Peyer's patch (tissue), 4 donors: ENCODE results near the gene MAPK8IP2. TPM values are rescaled to one million over a fixed set of nuclear protein-coding genes. Genes with fewer than 3 reads are reported as not detected.

Experiments
- DNase-seq, 3 donors: peaks; one replicate each; pipeline ENCODE4 v3.0.0-alpha.2; 2017 to 2019
- H3K27ac ChIP-seq, 4 donors: fragments of 200-600 bp; sonication (generic); one replicate each; pipeline ENCODE4 v1.5.1; 2016 to 2019
- H3K27me3 ChIP-seq, 2 donors: fragments of 200-600 bp; sonication (generic); one replicate each; pipeline ENCODE4 v1.5.1; 2019
- H3K36me3 ChIP-seq, 3 donors: fragments of 200-600 bp; sonication (generic); one replicate each; pipeline ENCODE4 v1.5.1; 2016 to 2019
- H3K4me1 ChIP-seq, 4 donors: fragments of 200-600 bp; sonication (generic); one replicate each; pipeline ENCODE4 v1.5.1; 2016 to 2019
- H3K4me3 ChIP-seq, 4 donors: fragments of 200-600 bp; sonication (generic); 1 replicate in 3 of 4; 2 replicates in 1 of 4; pipeline ENCODE4 v1.5.1; 2016 to 2019; ENCODE audit warnings: mild to moderate bottlenecking in 1 of 4
- H3K9me3 ChIP-seq, 4 donors: fragments of 200-600 bp; sonication (generic); one replicate each; pipeline ENCODE4 v1.5.1; 2016 to 2019; ENCODE audit warnings: mild to moderate bottlenecking in 1 of 4
- POLR2A ChIP-seq, 2 donors: fragments of 450-650 bp; IDR thresholded peaks; one replicate each; pipeline ENCODE4 v1.5.1; 2017; ENCODE audit warnings: antibody characterized with exemption in 2 of 2, mild to moderate bottlenecking in 2 of 2, moderate library complexity in 2 of 2
- total RNA-seq, 4 donors: library from RNA; depleted of rRNA; stranded (reverse); fragments of >200 nt; gene quantifications; one replicate each; pipeline ENCODE4 v1.1.0, GENCODE V29; 2016
- TF ChIP-seq, protein P1 (sequence below), 6 experiments: fragments of 450-650 bp in 4 of 6; fragments of 200-600 bp in 2 of 6; sonication (generic) in 1 of 6; IDR thresholded peaks; one replicate each; pipeline ENCODE4 v1.5.1; 2017 to 2019; ENCODE audit warnings: antibody characterized with exemption in 6 of 6, mild to moderate bottlenecking in 3 of 6, moderate library complexity in 1 of 6

The MAPK8IP2 gene
- total RNA-seq, 4 donors from 2014 or later = 0.66 to 1.2 (median 0.83) TPM; not detected in 1

DNA sequence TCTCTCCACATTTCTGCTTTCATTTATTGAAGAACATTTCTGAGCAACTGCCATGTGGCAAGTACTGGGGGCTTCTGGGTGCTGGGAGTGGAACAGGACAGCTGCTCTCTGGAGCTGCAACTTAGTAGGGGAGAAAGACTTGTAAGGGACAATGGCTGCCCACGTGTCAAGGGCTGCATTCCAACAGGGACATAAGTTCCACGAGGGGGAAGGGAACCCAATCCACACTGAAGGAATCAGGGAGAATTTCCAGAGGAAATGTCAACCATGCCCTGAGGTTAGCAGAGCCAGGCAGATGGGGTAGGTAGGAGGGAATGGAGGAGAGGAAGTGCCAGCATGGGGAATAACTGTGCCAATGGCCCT is 1.7 kb downstream of the MAPK8IP2 start:
- H3K36me3 ChIP-seq = no peaks in the 10 kb centered on the region
- H3K4me3 ChIP-seq = no peak overlapping the region
- H3K9me3 ChIP-seq = no peaks in the 10 kb centered on the region
- peaks cover 0 to 33% of the 10 kb centered on the region in 2 donors for H3K27me3 ChIP-seq
- H3K4me1 ChIP-seq = peaks cover 0 to 12% (median 6%) of the 10 kb centered on the region in 4 donors
- no peak for DNase-seq
- H3K27ac ChIP-seq = no peak overlapping the region
- TF ChIP-seq POLR2A (IDR thresholded peaks at IDR 0.05) = no peak
- TF ChIP-seq, protein P1, sequence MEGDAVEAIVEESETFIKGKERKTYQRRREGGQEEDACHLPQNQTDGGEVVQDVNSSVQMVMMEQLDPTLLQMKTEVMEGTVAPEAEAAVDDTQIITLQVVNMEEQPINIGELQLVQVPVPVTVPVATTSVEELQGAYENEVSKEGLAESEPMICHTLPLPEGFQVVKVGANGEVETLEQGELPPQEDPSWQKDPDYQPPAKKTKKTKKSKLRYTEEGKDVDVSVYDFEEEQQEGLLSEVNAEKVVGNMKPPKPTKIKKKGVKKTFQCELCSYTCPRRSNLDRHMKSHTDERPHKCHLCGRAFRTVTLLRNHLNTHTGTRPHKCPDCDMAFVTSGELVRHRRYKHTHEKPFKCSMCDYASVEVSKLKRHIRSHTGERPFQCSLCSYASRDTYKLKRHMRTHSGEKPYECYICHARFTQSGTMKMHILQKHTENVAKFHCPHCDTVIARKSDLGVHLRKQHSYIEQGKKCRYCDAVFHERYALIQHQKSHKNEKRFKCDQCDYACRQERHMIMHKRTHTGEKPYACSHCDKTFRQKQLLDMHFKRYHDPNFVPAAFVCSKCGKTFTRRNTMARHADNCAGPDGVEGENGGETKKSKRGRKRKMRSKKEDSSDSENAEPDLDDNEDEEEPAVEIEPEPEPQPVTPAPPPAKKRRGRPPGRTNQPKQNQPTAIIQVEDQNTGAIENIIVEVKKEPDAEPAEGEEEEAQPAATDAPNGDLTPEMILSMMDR (IDR thresholded peaks at IDR 0.05) = no peak

DNA sequence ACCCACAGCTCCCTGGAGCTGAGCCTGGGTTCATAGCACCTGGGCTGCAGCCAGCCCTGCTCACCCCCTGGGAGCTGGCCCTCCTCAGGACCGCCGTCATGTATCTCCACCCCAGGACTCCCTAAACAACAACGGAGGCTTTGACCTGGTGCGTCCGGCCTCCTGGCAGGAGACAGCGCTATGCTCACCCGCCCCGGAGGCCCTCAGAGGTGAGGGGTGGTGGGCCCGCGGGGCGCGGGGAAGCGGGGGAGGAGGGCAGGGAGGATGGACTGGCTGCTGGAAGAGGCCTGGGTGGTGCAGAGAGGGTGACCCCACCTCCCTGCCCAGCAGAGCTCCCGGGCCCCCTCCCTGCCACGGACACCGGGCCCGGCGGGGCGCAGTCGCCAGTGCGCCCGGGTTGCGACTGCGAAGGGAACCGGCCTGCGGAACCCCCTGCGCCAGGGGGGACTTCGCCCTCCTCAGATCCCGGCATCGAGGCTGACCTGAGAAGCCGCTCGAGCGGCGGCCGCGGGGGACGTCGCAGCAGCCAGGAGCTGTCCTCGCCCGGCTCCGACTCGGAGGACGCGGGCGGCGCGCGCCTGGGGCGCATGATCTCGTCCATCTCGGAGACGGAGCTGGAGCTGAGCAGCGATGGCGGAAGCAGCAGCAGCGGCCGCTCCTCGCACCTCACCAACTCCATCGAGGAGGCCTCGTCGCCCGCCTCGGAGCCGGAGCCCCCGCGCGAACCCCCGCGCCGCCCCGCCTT is 3.1 kb downstream of the MAPK8IP2 start:
- Histone ChIP-seq H3K36me3 (no peaks in the 10 kb centered on the region), H3K27me3 (peaks cover 0 to 33% of the 10 kb centered on the region in 2 donors), H3K27ac (no peak overlapping the region), H3K9me3 (no peaks in the 10 kb centered on the region), H3K4me3 (no peak overlapping the region), H3K4me1 (peaks cover 0 to 12% (median 6%) of the 10 kb centered on the region in 4 donors)
- TF ChIP-seq, protein P1 (IDR thresholded peaks at IDR 0.05) = no peak
- TF ChIP-seq POLR2A (IDR thresholded peaks at IDR 0.05) = no peak
- DNase-seq = no peak

DNA sequence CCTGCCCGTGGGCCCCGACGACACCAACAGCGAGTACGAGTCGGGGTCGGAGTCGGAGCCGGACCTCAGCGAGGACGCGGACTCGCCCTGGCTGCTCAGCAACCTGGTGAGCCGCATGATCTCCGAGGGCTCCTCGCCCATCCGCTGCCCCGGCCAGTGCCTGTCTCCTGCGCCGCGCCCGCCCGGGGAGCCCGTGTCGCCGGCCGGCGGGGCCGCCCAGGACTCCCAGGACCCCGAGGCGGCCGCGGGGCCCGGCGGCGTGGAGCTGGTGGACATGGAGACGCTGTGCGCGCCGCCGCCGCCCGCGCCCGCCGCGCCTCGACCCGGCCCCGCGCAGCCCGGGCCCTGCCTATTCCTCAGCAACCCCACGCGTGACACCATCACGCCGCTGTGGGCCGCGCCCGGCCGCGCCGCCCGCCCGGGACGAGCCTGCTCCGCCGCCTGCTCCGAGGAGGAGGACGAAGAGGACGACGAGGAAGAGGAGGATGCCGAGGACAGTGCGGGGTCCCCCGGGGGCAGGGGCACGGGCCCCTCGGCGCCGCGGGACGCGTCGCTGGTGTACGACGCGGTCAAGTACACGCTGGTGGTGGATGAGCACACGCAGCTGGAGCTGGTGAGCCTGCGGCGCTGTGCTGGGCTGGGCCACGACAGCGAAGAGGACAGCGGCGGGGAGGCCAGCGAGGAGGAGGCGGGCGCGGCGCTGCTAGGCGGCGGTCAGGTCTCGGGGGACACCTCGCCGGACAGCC is 3.8 kb downstream of the MAPK8IP2 start:
- Histone ChIP-seq H3K4me3 (no peak overlapping the region), H3K27me3 (peaks cover 0 to 33% of the 10 kb centered on the region in 2 donors), H3K9me3 (no peaks in the 10 kb centered on the region), H3K36me3 (no peaks in the 10 kb centered on the region), H3K27ac (no peak overlapping the region), H3K4me1 (peaks cover 0 to 12% (median 6%) of the 10 kb centered on the region in 4 donors)
- TF ChIP-seq POLR2A (IDR thresholded peaks at IDR 0.05) = no peak
- TF ChIP-seq, protein P1 (IDR thresholded peaks at IDR 0.05) = no peak
- DNase-seq = no peak

DNA sequence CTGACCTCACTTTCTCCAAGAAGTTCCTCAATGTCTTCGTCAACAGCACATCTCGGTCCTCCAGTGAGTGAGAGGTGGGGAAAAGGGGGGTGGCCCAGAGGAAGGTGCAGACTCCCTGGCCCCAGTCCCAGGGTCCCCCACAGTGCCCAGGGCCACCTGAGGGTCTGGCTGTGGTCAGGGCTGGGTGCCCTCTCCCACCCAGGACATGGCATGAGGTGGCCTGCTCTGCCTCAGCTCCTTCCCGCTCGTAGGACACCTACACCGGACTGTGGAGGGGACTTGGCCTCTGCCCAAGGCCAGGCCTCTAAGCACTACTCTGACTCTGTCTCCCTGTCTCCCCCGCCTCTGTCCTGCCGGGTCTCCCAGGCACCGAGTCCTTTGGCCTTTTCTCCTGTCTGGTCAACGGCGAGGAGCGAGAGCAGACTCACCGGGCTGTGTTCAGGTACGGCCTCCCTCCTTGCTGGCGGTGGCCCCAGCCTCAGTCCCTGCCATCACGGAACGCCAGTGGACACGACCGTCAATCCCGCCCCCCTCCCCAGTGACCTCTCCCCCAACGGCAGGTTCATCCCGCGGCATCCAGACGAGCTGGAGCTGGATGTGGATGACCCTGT is 4.5 kb downstream of the MAPK8IP2 start:
- Histone ChIP-seq H3K36me3 (no peaks in the 10 kb centered on the region), H3K27ac (no peak overlapping the region), H3K4me1 (peaks cover 0 to 9% (median 4%) of the 10 kb centered on the region in 4 donors), H3K27me3 (peaks cover 0 to 27% of the 10 kb centered on the region in 2 donors), H3K9me3 (no peaks in the 10 kb centered on the region), H3K4me3 (no peak overlapping the region)
- DNase-seq = no peak
- TF ChIP-seq, protein P1 (IDR thresholded peaks at IDR 0.05) = no peak
- TF ChIP-seq POLR2A (IDR thresholded peaks at IDR 0.05) = no peak

DNA sequence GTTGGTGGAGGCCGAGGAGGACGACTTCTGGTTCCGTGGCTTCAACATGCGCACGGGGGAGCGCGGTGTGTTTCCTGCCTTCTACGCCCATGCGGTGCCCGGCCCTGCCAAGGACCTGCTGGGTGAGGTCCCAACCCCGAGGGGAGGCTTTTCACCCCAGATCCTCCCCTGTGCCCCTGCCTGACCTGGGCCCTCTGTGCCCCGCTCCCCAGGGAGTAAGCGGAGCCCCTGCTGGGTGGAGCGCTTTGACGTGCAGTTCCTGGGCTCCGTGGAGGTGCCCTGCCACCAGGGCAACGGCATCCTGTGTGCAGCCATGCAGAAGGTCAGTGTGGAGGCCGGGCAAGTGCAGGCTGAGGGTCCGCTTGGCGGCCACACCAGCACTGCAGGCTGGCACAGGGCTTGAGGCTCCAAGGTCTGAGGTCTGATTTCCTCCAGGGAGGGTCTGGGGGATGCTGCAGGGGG is 5.1 kb downstream of the MAPK8IP2 start:
- Histone ChIP-seq H3K9me3 (no peaks in the 10 kb centered on the region), H3K27ac (no peak overlapping the region), H3K27me3 (peaks cover 0 to 25% of the 10 kb centered on the region in 2 donors), H3K4me3 (no peak overlapping the region), H3K36me3 (no peaks in the 10 kb centered on the region), H3K4me1 (peaks cover 0 to 6% (median 2%) of the 10 kb centered on the region in 4 donors)
- TF ChIP-seq POLR2A (IDR thresholded peaks at IDR 0.05) = no peak
- TF ChIP-seq, protein P1 (IDR thresholded peaks at IDR 0.05) = no peak
- DNase-seq = no peak
